H1 (cell line): ENCODE results near the gene MPST.

ENCODE experiments used
- ATF3 ChIP-seq: IDR thresholded peaks from 2 replicates; pipeline ENCODE4 v1.6.1; 2011; ENCODE audit warnings: low read depth, mild to moderate bottlenecking, low read length; ENCODE audit not compliant: insufficient read depth
- CTCF ChIP-seq, 3 experiments: IDR thresholded peaks; 1 replicate in 2 of 3; 2 replicates in 1 of 3; pipeline versions ENCODE4 v1.5.1 to v1.6.1; 2011; ENCODE audit warnings: low read length in 3 of 3, mild to moderate bottlenecking in 3 of 3, inconsistent platforms in 2 of 3, low read depth in 1 of 3, moderate library complexity in 1 of 3; ENCODE audit not compliant: insufficient read depth in 1 of 3; ENCODE audit errors: control extremely low read depth in 1 of 3
- EGR1 ChIP-seq: IDR thresholded peaks from 2 replicates; pipeline ENCODE4 v1.6.1; 2011; ENCODE audit warnings: low read depth, low read length, borderline replicate concordance
- GTF2F1 ChIP-seq: IDR thresholded peaks from 2 replicates; pipeline ENCODE4 v1.6.1; 2012; ENCODE audit warnings: low read depth, low read length, improper control_type of control experiment, borderline replicate concordance
- KDM1A ChIP-seq: fragments of 200-600, 300-600 bp; sonication (generic); IDR thresholded peaks from 2 replicates; pipeline ENCODE4 v1.7.1; 2016; ENCODE audit warnings: mild to moderate bottlenecking, low read length, borderline replicate concordance
- MAFK ChIP-seq: IDR thresholded peaks from 2 replicates; pipeline ENCODE4 v1.6.1; 2012; ENCODE audit warnings: low read depth, mild to moderate bottlenecking, improper control_type of control experiment, low read length
- POLR2A ChIP-seq, 2 experiments: IDR thresholded peaks; 1 replicate in 1 of 2; 2 replicates in 1 of 2; pipeline ENCODE4 v1.6.1; 2011; ENCODE audit warnings: low read depth in 2 of 2, low read length in 2 of 2, mild to moderate bottlenecking in 2 of 2; ENCODE audit errors: control extremely low read depth in 1 of 2
- RAD21 ChIP-seq, 2 experiments: IDR thresholded peaks in 1 of 2; conservative IDR thresholded peaks in 1 of 2; 2 replicates each; pipeline ENCODE4 v1.6.1; 2011; ENCODE audit warnings: low read depth in 2 of 2, low read length in 2 of 2, improper control_type of control experiment in 1 of 2, inconsistent platforms in 1 of 2, mild to moderate bottlenecking in 1 of 2, moderate library complexity in 1 of 2
- RXRA ChIP-seq: IDR thresholded peaks from 2 replicates; pipeline ENCODE4 v1.6.1; 2011; ENCODE audit warnings: low read depth, mild to moderate bottlenecking, low read length, moderate library complexity; ENCODE audit not compliant: insufficient read depth
- SIN3A ChIP-seq, 2 experiments: IDR thresholded peaks in 1 of 2; conservative IDR thresholded peaks in 1 of 2; 2 replicates each; pipeline ENCODE4 v1.6.1; 2011 to 2012; ENCODE audit warnings: low read length in 2 of 2, improper control_type of control experiment in 1 of 2, low read depth in 1 of 2, mild to moderate bottlenecking in 1 of 2
- SP1 ChIP-seq: IDR thresholded peaks from 2 replicates; pipeline ENCODE4 v1.6.1; 2011; ENCODE audit warnings: low read depth, low read length
- ZNF274 ChIP-seq: IDR thresholded peaks from 2 replicates; pipeline ENCODE4 v1.7.0; 2012; ENCODE audit warnings: low read length, borderline replicate concordance; ENCODE audit errors: extremely low read depth

GRCh38 chr22:37012956-37013355 lies 6.6 kb upstream of the MPST start:
- no peak for TF ChIP-seq RAD21 (IDR thresholded peaks at IDR 0.05 in 1 of 2, conservative IDR thresholded peaks at IDR 0.05 in 1 of 2; ENCODE audit: low read depth in 2 of 2, low read length in 2 of 2)
- no peak for TF ChIP-seq CTCF (IDR thresholded peaks at IDR 0.05; ENCODE audit: control extremely low read depth in 1 of 3, insufficient read depth in 1 of 3, low read depth in 1 of 3, low read length in 3 of 3)
- TF ChIP-seq SIN3A (conservative IDR thresholded peaks at IDR 0.05 in 1 of 2, IDR thresholded peaks at IDR 0.05 in 1 of 2; ENCODE audit: low read depth in 1 of 2, low read length in 2 of 2) = no peak
- TF ChIP-seq RXRA = no peak
- no peak for TF ChIP-seq GTF2F1
- TF ChIP-seq SP1 = no peak
- no peak for TF ChIP-seq KDM1A
- no peak for TF ChIP-seq ZNF274
- TF ChIP-seq MAFK = no peak
- TF ChIP-seq EGR1 = no peak
- TF ChIP-seq POLR2A (IDR thresholded peaks at IDR 0.05; ENCODE audit: control extremely low read depth in 1 of 2, low read depth in 2 of 2, low read length in 2 of 2) = no peak
- TF ChIP-seq ATF3 = no peak
